ENCODE results near the gene ACTR5. TPM values are rescaled to one million over a fixed set of nuclear protein-coding genes. Genes with fewer than 3 reads are reported as not detected.
"Not testable (repeated sequence)": the region's sequence is repeated elsewhere in the genome, so short reads cannot be mapped to it uniquely, and the experiment has no call there.

ACTR5 gene
- total RNA-seq, 1 experiment from 2014 or later = 18.3 TPM

GRCh38 chr20:38791291-38791690 is 43.0 kb downstream of the ACTR5 start:
- no peak overlapping the region for H3K27ac ChIP-seq (ENCODE audit: low read length)
- no TSS peak for BruUV-seq (replicated peaks)
- H3K4me1 ChIP-seq (ENCODE audit: insufficient read depth, low read length) = peaks cover 13% of the 10 kb centered on the region
- H3K36me3 ChIP-seq (ENCODE audit: low read depth, low read length) = no peaks in the 10 kb centered on the region
- ATAC-seq (no peak), DNase-seq (no peak)
- ChIA-PET POLR2A (ENCODE audit: unreplicated experiment) (no interaction called here), CTCF (no interaction called here)
- H3K4me2 ChIP-seq (ENCODE audit: low read length) = no peak overlapping the region
- no peaks in the 10 kb centered on the region for H3K9me3 ChIP-seq (ENCODE audit: low read length)
- intact Hi-C loops (cut with micrococcal nuclease) = no loop called here
- H3K79me2 ChIP-seq (ENCODE audit: low read length) = no peaks in the 10 kb centered on the region
- no peak overlapping the region for H3K4me3 ChIP-seq (ENCODE audit: low read length)
- H3F3A ChIP-seq (ENCODE audit: low read length, unreplicated experiment) = no peaks in the 10 kb centered on the region
- H4K20me1 ChIP-seq (ENCODE audit: low read length) = no peaks in the 10 kb centered on the region
- no peaks in the 10 kb centered on the region for H3K27me3 ChIP-seq (ENCODE audit: low read length)
- no peak overlapping the region for H3K9ac ChIP-seq (ENCODE audit: low read length)
- TF ChIP-seq EZH2phosphoT487 (IDR thresholded peaks at IDR 0.05; ENCODE audit: borderline replicate concordance, low read length) (no peak), CTCF (conservative IDR thresholded peaks at IDR 0.05; ENCODE audit: low read depth, low read length) (no peak), EZH2 (IDR thresholded peaks at IDR 0.05; ENCODE audit: low read length, unreplicated experiment) (no peak)
- no peak overlapping the region for H2AFZ ChIP-seq (ENCODE audit: low read length)
- H3K9me2 ChIP-seq (replicated peaks; ENCODE audit: low read length) = no peaks in the 10 kb centered on the region

- POLR2A ChIA-PET (ENCODE audit: unreplicated experiment) = no interaction called here
- Histone ChIP-seq H3K4me1 (ENCODE audit: insufficient read depth, low read length) (peaks cover 13% of the 10 kb centered on the region), H3F3A (ENCODE audit: low read length, unreplicated experiment) (no peaks in the 10 kb centered on the region), H3K4me3 (ENCODE audit: low read length) (no peak overlapping the region), H3K9me3 (ENCODE audit: low read length) (no peaks in the 10 kb centered on the region), H3K27ac (ENCODE audit: low read length) (no peak overlapping the region), H3K9me2 (replicated peaks; ENCODE audit: low read length) (no peaks in the 10 kb centered on the region), H4K20me1 (ENCODE audit: low read length) (no peaks in the 10 kb centered on the region), H3K9ac (ENCODE audit: low read length) (no peak overlapping the region), H3K4me2 (ENCODE audit: low read length) (no peak overlapping the region), H3K36me3 (ENCODE audit: low read depth, low read length) (no peaks in the 10 kb centered on the region), H2AFZ (ENCODE audit: low read length) (no peak overlapping the region), H3K79me2 (ENCODE audit: low read length) (no peaks in the 10 kb centered on the region), H3K27me3 (ENCODE audit: low read length) (no peaks in the 10 kb centered on the region)
- TF ChIP-seq CTCF (conservative IDR thresholded peaks at IDR 0.05; ENCODE audit: low read depth, low read length) (no peak), EZH2phosphoT487 (IDR thresholded peaks at IDR 0.05; ENCODE audit: borderline replicate concordance, low read length) (no peak), EZH2 (IDR thresholded peaks at IDR 0.05; ENCODE audit: low read length, unreplicated experiment) (no peak)
- ATAC-seq (no peak), DNase-seq (no peak)
- CTCF ChIA-PET = no interaction called here
- BruUV-seq (replicated peaks) = no TSS peak
- intact Hi-C loops (cut with micrococcal nuclease) = no loop called here
Measured at GRCh38 chr20:38791940-38792339, 43.7 kb downstream of the ACTR5 start.

- BruUV-seq (replicated peaks) = not testable (repeated sequence)
Measured at GRCh38 chr20:38794057-38794456, 45.8 kb downstream of the ACTR5 start.

More at GRCh38 chr20:38794057-38794456, 45.8 kb downstream of the ACTR5 start:
- POLR2A ChIA-PET (ENCODE audit: unreplicated experiment); H3K4me3 ChIP-seq (ENCODE audit: low read length); CTCF ChIA-PET; H3K9me3 ChIP-seq (ENCODE audit: low read length); H3K36me3 ChIP-seq (ENCODE audit: low read depth, low read length); intact Hi-C loops (cut with micrococcal nuclease); H3K27ac ChIP-seq (ENCODE audit: low read length); H3K9me2 ChIP-seq (replicated peaks; ENCODE audit: low read length); H4K20me1 ChIP-seq (ENCODE audit: low read length); H3K4me2 ChIP-seq (ENCODE audit: low read length); H2AFZ ChIP-seq (ENCODE audit: low read length); ATAC-seq; H3F3A ChIP-seq (ENCODE audit: low read length, unreplicated experiment); H3K27me3 ChIP-seq (ENCODE audit: low read length); DNase-seq; H3K9ac ChIP-seq (ENCODE audit: low read length); H3K79me2 ChIP-seq (ENCODE audit: low read length): not testable (repeated sequence)
- H3K4me1 ChIP-seq (ENCODE audit: insufficient read depth, low read length) = peaks cover 13% of the 10 kb centered on the region
